IMR-90 (cell line): ENCODE data around the gene ACER1. TPM values are rescaled to one million over a fixed set of nuclear protein-coding genes. Genes with fewer than 3 reads are reported as not detected.

Experiments used
- ATAC-seq: fragments of 200-7000 bp; cut with Tn5 transposase; 2 replicates; pipeline ENCODE4 v1.9.1; 2020; ENCODE audit warnings: low read depth, mild to moderate bottlenecking, moderate library complexity
- BruUV-seq: library from RNA; stranded (reverse); fragments of 400-500 nt; replicated peaks from 2 replicates; lab custom pipeline; 2021; lab: Mats Ljungman, UMichigan
- CTCF ChIA-PET: fragments of 300-600 bp; formaldehyde crosslinking; extraction: SDS; loops from one replicate; lab custom pipeline; 2021; ENCODE audit warnings: antibody characterized with exemption; lab: Yijun Ruan, JAX
- POLR2A ChIA-PET: fragments of 300-600 bp; sonication (Branson Sonifier 250); formaldehyde crosslinking; loops from one replicate; lab custom pipeline; 2022; ENCODE audit warnings: antibody characterized with exemption; ENCODE audit not compliant: unreplicated experiment; lab: Charles Lee
- DNase-seq: peaks from one replicate; pipeline ENCODE4 v3.0.0; 2013
- H2AFZ ChIP-seq: replicated peaks from 2 replicates; pipeline ENCODE3; 2013; ENCODE audit warnings: low read length, mild to moderate bottlenecking; ENCODE audit not compliant: poor library complexity
- H2AK5ac ChIP-seq: 2 replicates; pipeline ENCODE4 v1.6.1; 2013; ENCODE audit warnings: low read depth, low read length, inconsistent platforms
- H2AK9ac ChIP-seq: replicated peaks from 2 replicates; pipeline ENCODE3; 2013; ENCODE audit warnings: mild to moderate bottlenecking, low read depth, low read length, moderate library complexity; ENCODE audit not compliant: poor library complexity
- H2BK120ac ChIP-seq: 2 replicates; pipeline ENCODE4 v1.6.1; 2013; ENCODE audit warnings: low read depth, low read length, inconsistent platforms
- H2BK15ac ChIP-seq: 3 replicates; pipeline ENCODE4 v1.6.1; 2013; ENCODE audit warnings: low read depth, low read length, inconsistent platforms
- H2BK20ac ChIP-seq: 2 replicates; pipeline ENCODE4 v1.6.1; 2013; ENCODE audit warnings: low read depth, mild to moderate bottlenecking, inconsistent platforms, low read length, moderate library complexity
- H2BK5ac ChIP-seq: 2 replicates; pipeline ENCODE4 v1.6.1; 2013; ENCODE audit warnings: mild to moderate bottlenecking, low read depth, low read length, inconsistent platforms; ENCODE audit not compliant: poor library complexity, severe bottlenecking
- H3K14ac ChIP-seq: replicated peaks from 2 replicates; pipeline ENCODE4 v1.6.1; 2013; ENCODE audit warnings: low read depth, low read length, inconsistent platforms
- H3K18ac ChIP-seq: 2 replicates; pipeline ENCODE4 v1.6.1; 2013; ENCODE audit warnings: low read depth, low read length, control low read depth
- H3K23ac ChIP-seq: 2 replicates; pipeline ENCODE4 v1.6.1; 2013; ENCODE audit warnings: low read depth, low read length, inconsistent platforms
- H3K27ac ChIP-seq: 2 replicates; pipeline ENCODE4 v1.5.1; 2013; ENCODE audit warnings: mild to moderate bottlenecking, control low read depth, low read length; ENCODE audit not compliant: insufficient read depth
- H3K27me3 ChIP-seq: 2 replicates; pipeline ENCODE4 v1.6.1; 2013; ENCODE audit warnings: low read length; ENCODE audit not compliant: control insufficient read depth, insufficient read depth
- H3K36me3 ChIP-seq: 2 replicates; pipeline ENCODE4 v1.6.1; 2013; ENCODE audit warnings: low read length, mixed read lengths; ENCODE audit not compliant: control insufficient read depth, insufficient read depth
- H3K4ac ChIP-seq: 2 replicates; pipeline ENCODE4 v1.6.1; 2013; ENCODE audit warnings: low read depth, low read length, inconsistent platforms
- H3K4me1 ChIP-seq: 2 replicates; pipeline ENCODE4 v1.6.1; 2013; ENCODE audit warnings: low read length, mixed read lengths; ENCODE audit not compliant: control insufficient read depth, insufficient read depth
- H3K4me2 ChIP-seq: 2 replicates; pipeline ENCODE4 v1.6.1; 2013; ENCODE audit warnings: low read depth, mild to moderate bottlenecking, control low read depth, low read length, moderate library complexity
- H3K4me3 ChIP-seq: 2 replicates; pipeline ENCODE4 v1.5.1; 2013; ENCODE audit warnings: low read depth, mild to moderate bottlenecking, control low read depth, low read length, moderate library complexity; ENCODE audit not compliant: insufficient read depth
- H3K56ac ChIP-seq: 2 replicates; pipeline ENCODE4 v1.6.1; 2013; ENCODE audit warnings: low read length, inconsistent platforms; ENCODE audit not compliant: insufficient read depth; ENCODE audit errors: extremely low read depth
- H3K79me1 ChIP-seq, 2 experiments: 2 replicates each; pipeline ENCODE4 v1.6.1; 2013; ENCODE audit warnings: low read length in 2 of 2, inconsistent platforms in 1 of 2, low read depth in 1 of 2
- H3K9ac ChIP-seq: 2 replicates; pipeline ENCODE4 v1.6.1; 2013; ENCODE audit warnings: low read depth, low read length, control low read depth
- H3K9me1 ChIP-seq: 2 replicates; pipeline ENCODE4 v1.6.1; 2013; ENCODE audit warnings: low read length, inconsistent platforms; ENCODE audit not compliant: insufficient read depth
- H3K9me3 ChIP-seq: 2 replicates; pipeline ENCODE4 v1.6.1; 2013; ENCODE audit warnings: low read length; ENCODE audit not compliant: control insufficient read depth, insufficient read depth
- H4K20me1 ChIP-seq: 2 replicates; pipeline ENCODE4 v1.6.1; 2013; ENCODE audit warnings: low read length, inconsistent platforms; ENCODE audit not compliant: insufficient read depth
- H4K5ac ChIP-seq: 2 replicates; pipeline ENCODE4 v1.6.1; 2013; ENCODE audit warnings: mild to moderate bottlenecking, low read depth, low read length, control low read depth
- H4K8ac ChIP-seq, 2 experiments: 2 replicates each; pipeline ENCODE4 v1.6.1; 2013; ENCODE audit warnings: low read depth in 2 of 2, low read length in 2 of 2, control low read depth in 1 of 2, inconsistent platforms in 1 of 2
- H4K91ac ChIP-seq: 2 replicates; pipeline ENCODE4 v1.6.1; 2013; ENCODE audit warnings: low read depth, low read length, inconsistent platforms; ENCODE audit not compliant: insufficient read depth
- BHLHE40 ChIP-seq: fragments of 150-350 bp; IDR thresholded peaks from 2 replicates; pipeline ENCODE4 v1.6.1; 2016; ENCODE audit warnings: mild to moderate bottlenecking, low read depth, low read length
- CEBPB ChIP-seq: IDR thresholded peaks from 2 replicates; pipeline ENCODE4 v1.6.1; 2012; ENCODE audit warnings: low read depth, low read length, improper control_type of control experiment
- CHD1 ChIP-seq: IDR thresholded peaks from 2 replicates; pipeline ENCODE4 v1.6.1; 2012; ENCODE audit warnings: low read depth, low read length, improper control_type of control experiment
- CTCF ChIP-seq: conservative IDR thresholded peaks from 2 replicates; pipeline ENCODE4 v1.5.1; 2012; ENCODE audit warnings: mild to moderate bottlenecking, low read depth, low read length, improper control_type of control experiment
- ELK1 ChIP-seq: fragments of 150-350 bp; IDR thresholded peaks from 2 replicates; pipeline ENCODE4 v1.6.1; 2016; ENCODE audit warnings: low read depth, mild to moderate bottlenecking, low read length, moderate library complexity, borderline replicate concordance
- FOS ChIP-seq: fragments of 150-350 bp; IDR thresholded peaks from 2 replicates; pipeline ENCODE4 v1.6.1; 2016; ENCODE audit warnings: low read depth, low read length
- MAFK ChIP-seq: IDR thresholded peaks from 2 replicates; pipeline ENCODE4 v1.6.1; 2012; ENCODE audit warnings: low read depth, low read length, improper control_type of control experiment
- MAZ ChIP-seq: IDR thresholded peaks from 2 replicates; pipeline ENCODE4 v1.6.1; 2012; ENCODE audit warnings: low read depth, mild to moderate bottlenecking, low read length, improper control_type of control experiment, moderate library complexity, borderline replicate concordance
- MXI1 ChIP-seq: IDR thresholded peaks from 2 replicates; pipeline ENCODE4 v1.6.1; 2012; ENCODE audit warnings: low read depth, mild to moderate bottlenecking, low read length, moderate library complexity, borderline replicate concordance
- NFE2L2 ChIP-seq: fragments of 150-350 bp; IDR thresholded peaks from 2 replicates; pipeline ENCODE4 v1.6.1; 2016; ENCODE audit warnings: low read depth, mild to moderate bottlenecking, low read length
- POLR2A ChIP-seq: IDR thresholded peaks from 2 replicates; pipeline ENCODE4 v1.6.1; 2012; ENCODE audit warnings: mild to moderate bottlenecking, low read depth, low read length
- RAD21 ChIP-seq: IDR thresholded peaks from 2 replicates; pipeline ENCODE4 v1.6.1; 2012; ENCODE audit warnings: low read length, improper control_type of control experiment
- RCOR1 ChIP-seq: IDR thresholded peaks from 2 replicates; pipeline ENCODE4 v1.6.1; 2012; ENCODE audit warnings: mild to moderate bottlenecking, low read length, improper control_type of control experiment; ENCODE audit not compliant: insufficient replicate concordance
- RFX5 ChIP-seq: IDR thresholded peaks from 2 replicates; pipeline ENCODE4 v1.8.0; 2012; ENCODE audit warnings: low read depth, mild to moderate bottlenecking, low read length, moderate library complexity
- SMC3 ChIP-seq: fragments of 150-350 bp; IDR thresholded peaks from 2 replicates; pipeline ENCODE4 v1.6.1; 2016; ENCODE audit warnings: low read depth, mild to moderate bottlenecking, antibody characterized with exemption, low read length, moderate library complexity
- USF2 ChIP-seq: fragments of 150-350 bp; IDR thresholded peaks from 2 replicates; pipeline ENCODE4 v1.6.1; 2017; ENCODE audit warnings: mild to moderate bottlenecking, antibody characterized with exemption, low read length, low read depth
- WGBS, 2 experiments: methylation state at CpG; one replicate each; pipeline versions ENCODE4 v1.1.5 to v1.1.7; 2013; ENCODE audit warnings: missing lambda C conversion rate in 2 of 2; ENCODE audit not compliant: insufficient read length in 1 of 2; ENCODE audit errors: extremely low coverage in 2 of 2; 5-methylcytosine and 5-hydroxymethylcytosine counted together
- dilution Hi-C: fragments of 300-500 bp; cut with HindIII; formaldehyde crosslinking; loops from one replicate; pipeline ENCODE4 v1.14.3; 2018; ENCODE audit warnings: low sequenced_read_pairs; ENCODE audit not compliant: unreplicated experiment
- in situ Hi-C: fragments of 300-500 bp; cut with MboI; formaldehyde crosslinking; loops from 3 replicates; pipeline ENCODE4 v1.14.3; 2019; ENCODE audit warnings: low sequenced_read_pairs, inconsistent platforms, mixed read lengths
- intact Hi-C: fragments of 100-400 bp; cut with micrococcal nuclease; formaldehyde crosslinking; loops from 2 replicates; pipeline ENCODE4 v1.10.0; 2022
- polyA plus RNA-seq, 3 experiments: library from polyadenylated mRNA; depleted of rRNA; stranded (reverse); fragments of >200 nt; gene quantifications; 2 replicates each; pipeline ENCODE4 v1.2.3, GENCODE V29; 2012; ENCODE audit warnings: low replicate concordance in 1 of 3
- total RNA-seq: library from RNA; depleted of rRNA; stranded (reverse); fragments of >200 nt; gene quantifications from 2 replicates; pipeline ENCODE4 v1.2.3, GENCODE V29; 2012

ACER1 gene
- total and polyA plus RNA-seq, 2 of the 4 experiments (the other 2 are of a cell fraction), result not detected

GRCh38 chr19:6376512-6377190 lies 43.2 kb upstream of the ACER1 start:
- Histone ChIP-seq H2BK15ac (no peak overlapping the region), H3K4ac (no peak overlapping the region), H2BK120ac (no peak overlapping the region), H2AK5ac (no peak overlapping the region), H3K27ac (no peak overlapping the region), H2AK9ac (no peak overlapping the region), H4K91ac (no peak overlapping the region), H3K56ac (no peak overlapping the region), H3K9me1 (peaks cover 13% of the 10 kb centered on the region), H3K23ac (no peak overlapping the region), H3K9ac (no peak overlapping the region), H3K4me3 (no peak overlapping the region), H4K8ac (no peak overlapping the region), H3K79me1 (peaks cover 7 to 14% of the 10 kb centered on the region in 2 experiments; a peak in 3 of 4 replicates), H3K18ac (no peak overlapping the region), H2AFZ (no peak overlapping the region), H3K27me3 (no peaks in the 10 kb centered on the region), H4K5ac (no peak overlapping the region), H3K9me3 (peaks cover 7% of the 10 kb centered on the region; the same call in 1 of the 2 replicates), H2BK5ac (no peak overlapping the region), H2BK20ac (no peak overlapping the region), H3K14ac (no peak overlapping the region), H3K4me2 (no peak overlapping the region), H3K4me1 (peaks cover 11% of the 10 kb centered on the region), H3K36me3 (peaks cover 27% of the 10 kb centered on the region), H4K20me1 (no peaks in the 10 kb centered on the region)
- intact Hi-C loops (no loop called here), in situ Hi-C loops (no loop called here), dilution Hi-C loops (no loop called here)
- POLR2A ChIA-PET, result no interaction called here
- ATAC-seq, result no peak
- BruUV-seq, result no TSS peak
- CTCF ChIA-PET, result no interaction called here
- no peak for TF ChIP-seq CTCF
- TF ChIP-seq CEBPB, result no peak
- no peak for TF ChIP-seq RCOR1
- TF ChIP-seq FOS, result no peak
- TF ChIP-seq SMC3, result no peak
- TF ChIP-seq USF2, result no peak
- no peak for TF ChIP-seq RFX5
- no peak for TF ChIP-seq MAFK
- no peak for TF ChIP-seq MXI1
- no peak for TF ChIP-seq MAZ
- TF ChIP-seq ELK1, result no peak
- TF ChIP-seq BHLHE40, result no peak
- no peak for TF ChIP-seq CHD1
- TF ChIP-seq RAD21, result no peak
- TF ChIP-seq NFE2L2, result no peak
- TF ChIP-seq POLR2A, result no peak
- DNase-seq, result no peak
- WGBS, 2 experiments, result 93% methylated on average over 3 of the region's 19 CpGs; no CpG with 5 or more reads in 1 of the 2 experiments
